HEK293 (cell line): ENCODE measurements around the gene MAML3.

ENCODE experiments used
- CTCF ChIA-PET: fragments of 350-600 bp; formaldehyde crosslinking; extraction: SDS; loops from one replicate; lab custom pipeline; 2021; ENCODE audit warnings: antibody characterized with exemption; lab: Yijun Ruan, JAX
- POLR2A ChIA-PET: fragments of 300-600 bp; formaldehyde crosslinking; extraction: SDS; loops from one replicate; lab custom pipeline; 2020; ENCODE audit warnings: antibody characterized with exemption, inconsistent platforms; lab: Yijun Ruan, JAX
- H3K27ac ChIP-seq: fragments of 200-500 bp; sonication (Bioruptor generic); 2 replicates; pipeline ENCODE4 v1.5.1; 2014; ENCODE audit warnings: low read depth, low read length, control low read depth, inconsistent platforms; ENCODE audit errors: extremely low read depth
- H3K36me3 ChIP-seq, 2 experiments: fragments of 200-500 bp in 1 of 2; sonication (Bioruptor generic) in 1 of 2; 1 replicate in 1 of 2; 2 replicates in 1 of 2; pipeline ENCODE4 v1.5.1; 2014 to 2017; ENCODE audit warnings: inconsistent platforms in 2 of 2, low read length in 2 of 2; ENCODE audit not compliant: control insufficient read depth in 2 of 2, insufficient read depth in 1 of 2
- H3K4me1 ChIP-seq: fragments of 200-500 bp; sonication (Bioruptor generic); 2 replicates; pipeline ENCODE4 v1.5.1; 2014; ENCODE audit warnings: mild to moderate bottlenecking, low read length, inconsistent platforms; ENCODE audit not compliant: control insufficient read depth, insufficient read depth
- H3K4me3 ChIP-seq: 2 replicates; pipeline ENCODE4 v1.5.1; 2011; ENCODE audit warnings: low read depth, mild to moderate bottlenecking, control low read depth, low read length, moderate library complexity
- H3K9me3 ChIP-seq: fragments of 200-500 bp; sonication (Bioruptor generic); 2 replicates; pipeline ENCODE4 v1.5.1; 2014; ENCODE audit warnings: low read depth, low read length, inconsistent platforms; ENCODE audit not compliant: control insufficient read depth, insufficient read depth
- GLIS2 ChIP-seq: fragments of 450-650 bp; formaldehyde crosslinking; IDR thresholded peaks from 2 replicates; pipeline ENCODE4 v1.5.1; 2016; ENCODE audit warnings: missing biosample characterization, missing genetic modification characterization
- YY2 ChIP-seq: fragments of 450-650 bp; formaldehyde crosslinking; IDR thresholded peaks from 2 replicates; pipeline ENCODE4 v1.5.1; 2016; ENCODE audit warnings: missing biosample characterization, missing genetic modification characterization
- ZBTB17 ChIP-seq: fragments of 450-650 bp; formaldehyde crosslinking; IDR thresholded peaks from 2 replicates; pipeline ENCODE4 v1.5.1; 2016; ENCODE audit warnings: missing biosample characterization, missing genetic modification characterization
- ZBTB48 ChIP-seq: fragments of 450-650 bp; formaldehyde crosslinking; IDR thresholded peaks from 2 replicates; pipeline ENCODE4 v1.5.1; 2016; ENCODE audit warnings: missing biosample characterization, missing genetic modification characterization
- ZFP37 ChIP-seq: fragments of 450-650 bp; formaldehyde crosslinking; IDR thresholded peaks from 2 replicates; pipeline ENCODE4 v1.5.1; 2016; ENCODE audit warnings: missing biosample characterization, missing genetic modification characterization
- ZNF138 ChIP-seq: fragments of 450-650 bp; formaldehyde crosslinking; IDR thresholded peaks from 2 replicates; pipeline ENCODE4 v1.5.1; 2016; ENCODE audit warnings: missing biosample characterization, missing genetic modification characterization, borderline replicate concordance
- ZNF155 ChIP-seq: fragments of 450-650 bp; formaldehyde crosslinking; IDR thresholded peaks from 2 replicates; pipeline ENCODE4 v1.5.1; 2016; ENCODE audit warnings: missing biosample characterization, missing genetic modification characterization
- ZNF157 ChIP-seq: fragments of 450-650 bp; formaldehyde crosslinking; IDR thresholded peaks from 2 replicates; pipeline ENCODE4 v1.5.1; 2016; ENCODE audit warnings: missing biosample characterization, missing genetic modification characterization
- ZNF239 ChIP-seq: fragments of 450-650 bp; formaldehyde crosslinking; IDR thresholded peaks from 2 replicates; pipeline ENCODE4 v1.5.1; 2016; ENCODE audit warnings: missing biosample characterization, missing genetic modification characterization
- ZNF302 ChIP-seq: fragments of 450-650 bp; formaldehyde crosslinking; IDR thresholded peaks from 2 replicates; pipeline ENCODE4 v1.5.1; 2016; ENCODE audit warnings: missing biosample characterization, missing genetic modification characterization, low read depth
- ZNF324 ChIP-seq: fragments of 450-650 bp; formaldehyde crosslinking; IDR thresholded peaks from 2 replicates; pipeline ENCODE4 v1.5.1; 2016; ENCODE audit warnings: missing biosample characterization, missing genetic modification characterization
- ZNF366 ChIP-seq: fragments of 450-650 bp; formaldehyde crosslinking; conservative IDR thresholded peaks from 2 replicates; pipeline ENCODE4 v1.5.1; 2016; ENCODE audit warnings: missing biosample characterization, missing genetic modification characterization
- ZNF404 ChIP-seq: fragments of 450-650 bp; formaldehyde crosslinking; IDR thresholded peaks from 2 replicates; pipeline ENCODE4 v1.5.1; 2017; ENCODE audit warnings: missing biosample characterization, missing genetic modification characterization
- ZNF416 ChIP-seq: fragments of 450-650 bp; formaldehyde crosslinking; IDR thresholded peaks from 2 replicates; pipeline ENCODE4 v1.5.1; 2016; ENCODE audit warnings: missing biosample characterization, missing genetic modification characterization
- ZNF423 ChIP-seq: fragments of 450-650 bp; formaldehyde crosslinking; IDR thresholded peaks from 2 replicates; pipeline ENCODE4 v1.5.1; 2016; ENCODE audit warnings: missing biosample characterization, missing genetic modification characterization
- ZNF549 ChIP-seq: fragments of 450-650 bp; IDR thresholded peaks from 2 replicates; pipeline ENCODE4 v1.5.1; 2018; ENCODE audit warnings: missing biosample characterization, missing genetic modification characterization, mild to moderate bottlenecking, inconsistent platforms, moderate library complexity
- ZNF560 ChIP-seq: fragments of 450-650 bp; formaldehyde crosslinking; IDR thresholded peaks from 2 replicates; pipeline ENCODE4 v1.5.1; 2017; ENCODE audit warnings: missing biosample characterization, missing genetic modification characterization, borderline replicate concordance
- ZNF701 ChIP-seq: fragments of 450-650 bp; formaldehyde crosslinking; IDR thresholded peaks from 2 replicates; pipeline ENCODE4 v1.5.1; 2016; ENCODE audit warnings: missing biosample characterization, missing genetic modification characterization
- ZNF843 ChIP-seq: fragments of 450-650 bp; formaldehyde crosslinking; IDR thresholded peaks from 2 replicates; pipeline ENCODE4 v1.5.1; 2016; ENCODE audit warnings: missing biosample characterization, missing genetic modification characterization
- ZXDB ChIP-seq: fragments of 450-650 bp; formaldehyde crosslinking; IDR thresholded peaks from 2 replicates; pipeline ENCODE4 v1.5.1; 2016; ENCODE audit warnings: missing biosample characterization, missing genetic modification characterization
- TF ChIP-seq, protein P1 (sequence below): fragments of 450-650 bp; formaldehyde crosslinking; IDR thresholded peaks from 2 replicates; pipeline ENCODE4 v1.5.1; 2016; ENCODE audit warnings: missing biosample characterization, missing genetic modification characterization
- TF ChIP-seq, protein P2 (sequence below): fragments of 450-650 bp; formaldehyde crosslinking; IDR thresholded peaks from 2 replicates; pipeline ENCODE4 v1.5.1; 2017; ENCODE audit warnings: missing biosample characterization, missing genetic modification characterization
- TF ChIP-seq, protein P3 (sequence below): fragments of 450-650 bp; formaldehyde crosslinking; IDR thresholded peaks from 2 replicates; pipeline ENCODE4; 2016; ENCODE audit warnings: missing biosample characterization, missing genetic modification characterization
- TF ChIP-seq, protein P4 (sequence below): fragments of 450-650 bp; formaldehyde crosslinking; IDR thresholded peaks from 2 replicates; pipeline ENCODE4 v1.5.0; 2017; ENCODE audit warnings: missing biosample characterization, missing genetic modification characterization, borderline replicate concordance
- TF ChIP-seq, protein P5 (sequence below): fragments of 450-650 bp; IDR thresholded peaks from 2 replicates; pipeline ENCODE4 v1.5.1; 2018; ENCODE audit warnings: missing biosample characterization, mild to moderate bottlenecking, missing genetic modification characterization

Gene MAML3

DNA sequence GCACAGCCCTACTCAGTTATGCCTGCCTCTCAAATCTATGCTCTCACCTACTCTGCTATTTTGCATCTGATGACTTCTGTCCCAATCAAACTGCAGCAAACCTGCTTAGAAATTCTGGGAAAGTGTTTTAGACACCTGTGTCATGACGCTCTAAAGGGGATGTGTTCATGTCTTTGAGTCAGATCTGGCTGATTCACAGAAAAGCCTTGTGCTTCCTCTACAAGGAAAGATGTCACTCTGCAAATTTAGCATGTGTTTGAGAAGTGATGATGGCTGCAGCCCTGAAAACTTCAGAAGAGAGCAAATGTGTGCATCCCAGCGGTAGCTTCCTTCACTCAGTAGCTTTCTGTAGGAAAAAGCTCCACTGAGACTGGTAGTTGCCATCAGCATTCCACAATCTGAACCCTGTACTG is 253.0 kb downstream of the MAML3 start:
- ChIA-PET POLR2A (no interaction called here), CTCF (no interaction called here)
- H3K4me3 ChIP-seq = no peak overlapping the region
- TF ChIP-seq, protein P1, sequence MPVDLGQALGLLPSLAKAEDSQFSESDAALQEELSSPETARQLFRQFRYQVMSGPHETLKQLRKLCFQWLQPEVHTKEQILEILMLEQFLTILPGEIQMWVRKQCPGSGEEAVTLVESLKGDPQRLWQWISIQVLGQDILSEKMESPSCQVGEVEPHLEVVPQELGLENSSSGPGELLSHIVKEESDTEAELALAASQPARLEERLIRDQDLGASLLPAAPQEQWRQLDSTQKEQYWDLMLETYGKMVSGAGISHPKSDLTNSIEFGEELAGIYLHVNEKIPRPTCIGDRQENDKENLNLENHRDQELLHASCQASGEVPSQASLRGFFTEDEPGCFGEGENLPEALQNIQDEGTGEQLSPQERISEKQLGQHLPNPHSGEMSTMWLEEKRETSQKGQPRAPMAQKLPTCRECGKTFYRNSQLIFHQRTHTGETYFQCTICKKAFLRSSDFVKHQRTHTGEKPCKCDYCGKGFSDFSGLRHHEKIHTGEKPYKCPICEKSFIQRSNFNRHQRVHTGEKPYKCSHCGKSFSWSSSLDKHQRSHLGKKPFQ (tag by site-specific recombination) = no peak
- TF ChIP-seq ZNF155 = no peak
- TF ChIP-seq ZNF366 (tag by site-specific recombination) = no peak
- TF ChIP-seq ZNF157 (tag by site-specific recombination) = no peak
- TF ChIP-seq, protein P2, sequence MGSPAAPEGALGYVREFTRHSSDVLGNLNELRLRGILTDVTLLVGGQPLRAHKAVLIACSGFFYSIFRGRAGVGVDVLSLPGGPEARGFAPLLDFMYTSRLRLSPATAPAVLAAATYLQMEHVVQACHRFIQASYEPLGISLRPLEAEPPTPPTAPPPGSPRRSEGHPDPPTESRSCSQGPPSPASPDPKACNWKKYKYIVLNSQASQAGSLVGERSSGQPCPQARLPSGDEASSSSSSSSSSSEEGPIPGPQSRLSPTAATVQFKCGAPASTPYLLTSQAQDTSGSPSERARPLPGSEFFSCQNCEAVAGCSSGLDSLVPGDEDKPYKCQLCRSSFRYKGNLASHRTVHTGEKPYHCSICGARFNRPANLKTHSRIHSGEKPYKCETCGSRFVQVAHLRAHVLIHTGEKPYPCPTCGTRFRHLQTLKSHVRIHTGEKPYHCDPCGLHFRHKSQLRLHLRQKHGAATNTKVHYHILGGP (tag by site-specific recombination) = no peak
- no peak for TF ChIP-seq ZBTB17
- no peak for TF ChIP-seq ZNF404 (tag by site-specific recombination)
- TF ChIP-seq, protein P3, sequence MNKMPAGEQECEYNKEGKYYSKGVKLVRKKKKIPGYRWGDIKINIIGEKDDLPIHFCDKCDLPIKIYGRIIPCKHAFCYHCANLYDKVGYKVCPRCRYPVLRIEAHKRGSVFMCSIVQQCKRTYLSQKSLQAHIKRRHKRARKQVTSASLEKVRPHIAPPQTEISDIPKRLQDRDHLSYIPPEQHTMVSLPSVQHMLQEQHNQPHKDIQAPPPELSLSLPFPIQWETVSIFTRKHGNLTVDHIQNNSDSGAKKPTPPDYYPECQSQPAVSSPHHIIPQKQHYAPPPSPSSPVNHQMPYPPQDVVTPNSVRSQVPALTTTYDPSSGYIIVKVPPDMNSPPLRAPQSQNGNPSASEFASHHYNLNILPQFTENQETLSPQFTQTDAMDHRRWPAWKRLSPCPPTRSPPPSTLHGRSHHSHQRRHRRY (tag by site-specific recombination) = no peak
- TF ChIP-seq ZNF138 (tag by site-specific recombination) = no peak
- no peak for TF ChIP-seq ZNF416
- TF ChIP-seq, protein P4, sequence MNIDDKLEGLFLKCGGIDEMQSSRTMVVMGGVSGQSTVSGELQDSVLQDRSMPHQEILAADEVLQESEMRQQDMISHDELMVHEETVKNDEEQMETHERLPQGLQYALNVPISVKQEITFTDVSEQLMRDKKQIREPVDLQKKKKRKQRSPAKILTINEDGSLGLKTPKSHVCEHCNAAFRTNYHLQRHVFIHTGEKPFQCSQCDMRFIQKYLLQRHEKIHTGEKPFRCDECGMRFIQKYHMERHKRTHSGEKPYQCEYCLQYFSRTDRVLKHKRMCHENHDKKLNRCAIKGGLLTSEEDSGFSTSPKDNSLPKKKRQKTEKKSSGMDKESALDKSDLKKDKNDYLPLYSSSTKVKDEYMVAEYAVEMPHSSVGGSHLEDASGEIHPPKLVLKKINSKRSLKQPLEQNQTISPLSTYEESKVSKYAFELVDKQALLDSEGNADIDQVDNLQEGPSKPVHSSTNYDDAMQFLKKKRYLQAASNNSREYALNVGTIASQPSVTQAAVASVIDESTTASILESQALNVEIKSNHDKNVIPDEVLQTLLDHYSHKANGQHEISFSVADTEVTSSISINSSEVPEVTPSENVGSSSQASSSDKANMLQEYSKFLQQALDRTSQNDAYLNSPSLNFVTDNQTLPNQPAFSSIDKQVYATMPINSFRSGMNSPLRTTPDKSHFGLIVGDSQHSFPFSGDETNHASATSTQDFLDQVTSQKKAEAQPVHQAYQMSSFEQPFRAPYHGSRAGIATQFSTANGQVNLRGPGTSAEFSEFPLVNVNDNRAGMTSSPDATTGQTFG = no peak
- no peak for TF ChIP-seq YY2 (tag by site-specific recombination)
- no peak for TF ChIP-seq ZNF324 (tag by site-specific recombination)
- no peak for TF ChIP-seq ZBTB48 (tag by site-specific recombination)
- TF ChIP-seq ZNF239 (tag by site-specific recombination) = no peak
- TF ChIP-seq, protein P5, sequence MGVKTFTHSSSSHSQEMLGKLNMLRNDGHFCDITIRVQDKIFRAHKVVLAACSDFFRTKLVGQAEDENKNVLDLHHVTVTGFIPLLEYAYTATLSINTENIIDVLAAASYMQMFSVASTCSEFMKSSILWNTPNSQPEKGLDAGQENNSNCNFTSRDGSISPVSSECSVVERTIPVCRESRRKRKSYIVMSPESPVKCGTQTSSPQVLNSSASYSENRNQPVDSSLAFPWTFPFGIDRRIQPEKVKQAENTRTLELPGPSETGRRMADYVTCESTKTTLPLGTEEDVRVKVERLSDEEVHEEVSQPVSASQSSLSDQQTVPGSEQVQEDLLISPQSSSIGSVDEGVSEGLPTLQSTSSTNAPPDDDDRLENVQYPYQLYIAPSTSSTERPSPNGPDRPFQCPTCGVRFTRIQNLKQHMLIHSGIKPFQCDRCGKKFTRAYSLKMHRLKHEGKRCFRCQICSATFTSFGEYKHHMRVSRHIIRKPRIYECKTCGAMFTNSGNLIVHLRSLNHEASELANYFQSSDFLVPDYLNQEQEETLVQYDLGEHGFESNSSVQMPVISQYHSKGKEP = no peak
- TF ChIP-seq ZXDB (tag by site-specific recombination) = no peak
- TF ChIP-seq ZNF423 (tag by site-specific recombination) = no peak
- no peaks in the 10 kb centered on the region for H3K9me3 ChIP-seq
- H3K36me3 ChIP-seq = no peaks in the 10 kb centered on the region
- H3K4me1 ChIP-seq = no peaks in the 10 kb centered on the region
- no peak overlapping the region for H3K27ac ChIP-seq

DNA sequence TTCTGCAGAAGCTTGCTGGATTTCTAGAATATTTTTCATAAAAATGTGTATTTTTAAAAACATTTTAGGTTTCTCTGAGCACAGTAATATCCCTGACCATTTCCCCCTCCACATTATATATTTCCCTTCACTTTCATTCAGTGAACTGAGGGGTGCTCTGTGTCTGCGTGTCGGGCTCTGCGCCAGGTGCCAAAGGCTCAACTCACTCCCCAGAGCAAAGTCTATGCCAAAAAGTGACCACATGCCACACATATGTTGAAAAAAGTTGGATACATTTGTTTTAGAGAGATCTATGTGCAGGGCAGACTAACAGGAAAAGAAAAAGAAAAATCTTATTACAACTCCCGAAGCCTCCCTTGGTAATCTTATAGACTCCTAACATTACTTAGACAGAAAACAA is 254.6 kb downstream of the MAML3 start:
- H3K9me3 ChIP-seq = no peaks in the 10 kb centered on the region
- ChIA-PET CTCF (no interaction called here), POLR2A (no interaction called here)
- no peaks in the 10 kb centered on the region for H3K4me1 ChIP-seq
- H3K4me3 ChIP-seq = no peak overlapping the region
- H3K36me3 ChIP-seq = no peaks in the 10 kb centered on the region
- H3K27ac ChIP-seq = no peak overlapping the region
- TF ChIP-seq ZNF560 (tag by site-specific recombination) (no peak), ZFP37 (tag by site-specific recombination) (no peak), ZNF701 (tag by site-specific recombination) (no peak), ZNF549 (tag by site-specific recombination) (no peak), ZNF302 (tag by site-specific recombination) (no peak), ZBTB48 (tag by site-specific recombination) (no peak), ZNF843 (tag by site-specific recombination) (no peak), ZNF366 (tag by site-specific recombination) (no peak), GLIS2 (no peak)
- TF ChIP-seq, protein P4 = no peak
